WTC11 (cell line): ENCODE results near the gene LRRFIP2.

Experiments used
- GTF2I ChIP-seq: fragments of 250-450 bp; sonication (Bioruptor Pico); conservative IDR thresholded peaks from 2 replicates; pipeline ENCODE4 v1.4.0; 2021; ENCODE audit warnings: mild to moderate bottlenecking
- NR2C2 ChIP-seq: sonication (generic); formaldehyde crosslinking; IDR thresholded peaks from 2 replicates; pipeline ENCODE4 v1.8.0; 2022; ENCODE audit warnings: mild to moderate bottlenecking, missing genetic modification reagents
- TCF7 ChIP-seq: sonication (generic); formaldehyde crosslinking; IDR thresholded peaks from 2 replicates; pipeline ENCODE4 v1.8.0; 2022; ENCODE audit warnings: mild to moderate bottlenecking, low read depth, missing genetic modification reagents, moderate library complexity
- TF ChIP-seq, protein P1 (sequence below): sonication (generic); formaldehyde crosslinking; IDR thresholded peaks from 2 replicates; pipeline ENCODE4 v1.8.1; 2022; ENCODE audit warnings: mild to moderate bottlenecking, missing genetic modification reagents, moderate library complexity, borderline replicate concordance
- TF ChIP-seq, protein P2 (sequence below): fragments of 200-600 bp; IDR thresholded peaks from 2 replicates; pipeline ENCODE4 v1.8.0; 2022; ENCODE audit warnings: antibody characterized with exemption
- TF ChIP-seq, protein P3 (sequence below): sonication (generic); formaldehyde crosslinking; IDR thresholded peaks from 2 replicates; pipeline ENCODE4 v1.8.0; 2022; ENCODE audit warnings: mild to moderate bottlenecking, missing genetic modification reagents
- TF ChIP-seq, protein P4 (sequence below): sonication (generic); formaldehyde crosslinking; IDR thresholded peaks from 2 replicates; pipeline ENCODE4 v1.8.1; 2023; ENCODE audit warnings: mild to moderate bottlenecking, missing genetic modification reagents, borderline replicate concordance

DNA sequence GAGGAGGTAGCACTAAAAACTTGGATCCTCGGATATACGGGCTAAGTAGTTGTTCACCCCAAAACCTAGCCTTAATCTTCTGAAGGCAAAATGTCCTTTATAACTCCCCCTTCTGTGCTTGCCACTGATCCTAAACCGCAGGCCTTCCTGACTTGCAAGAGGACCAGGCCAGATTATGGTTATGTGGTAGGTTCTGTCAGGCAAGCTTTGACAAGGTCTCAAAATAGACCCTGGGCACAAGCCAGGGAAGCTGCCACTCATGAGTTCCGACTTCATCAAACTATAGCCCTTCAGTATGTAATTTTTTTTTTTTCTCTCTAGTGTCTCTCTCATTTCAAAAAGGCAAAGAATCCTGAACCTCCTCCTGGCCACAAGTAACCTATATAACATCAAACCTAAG, 3.2 kb downstream of the LRRFIP2 start:
- TF ChIP-seq, protein P1, sequence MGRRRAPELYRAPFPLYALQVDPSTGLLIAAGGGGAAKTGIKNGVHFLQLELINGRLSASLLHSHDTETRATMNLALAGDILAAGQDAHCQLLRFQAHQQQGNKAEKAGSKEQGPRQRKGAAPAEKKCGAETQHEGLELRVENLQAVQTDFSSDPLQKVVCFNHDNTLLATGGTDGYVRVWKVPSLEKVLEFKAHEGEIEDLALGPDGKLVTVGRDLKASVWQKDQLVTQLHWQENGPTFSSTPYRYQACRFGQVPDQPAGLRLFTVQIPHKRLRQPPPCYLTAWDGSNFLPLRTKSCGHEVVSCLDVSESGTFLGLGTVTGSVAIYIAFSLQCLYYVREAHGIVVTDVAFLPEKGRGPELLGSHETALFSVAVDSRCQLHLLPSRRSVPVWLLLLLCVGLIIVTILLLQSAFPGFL (CRISPR knock-in tag), result no peak
- TF ChIP-seq, protein P2, sequence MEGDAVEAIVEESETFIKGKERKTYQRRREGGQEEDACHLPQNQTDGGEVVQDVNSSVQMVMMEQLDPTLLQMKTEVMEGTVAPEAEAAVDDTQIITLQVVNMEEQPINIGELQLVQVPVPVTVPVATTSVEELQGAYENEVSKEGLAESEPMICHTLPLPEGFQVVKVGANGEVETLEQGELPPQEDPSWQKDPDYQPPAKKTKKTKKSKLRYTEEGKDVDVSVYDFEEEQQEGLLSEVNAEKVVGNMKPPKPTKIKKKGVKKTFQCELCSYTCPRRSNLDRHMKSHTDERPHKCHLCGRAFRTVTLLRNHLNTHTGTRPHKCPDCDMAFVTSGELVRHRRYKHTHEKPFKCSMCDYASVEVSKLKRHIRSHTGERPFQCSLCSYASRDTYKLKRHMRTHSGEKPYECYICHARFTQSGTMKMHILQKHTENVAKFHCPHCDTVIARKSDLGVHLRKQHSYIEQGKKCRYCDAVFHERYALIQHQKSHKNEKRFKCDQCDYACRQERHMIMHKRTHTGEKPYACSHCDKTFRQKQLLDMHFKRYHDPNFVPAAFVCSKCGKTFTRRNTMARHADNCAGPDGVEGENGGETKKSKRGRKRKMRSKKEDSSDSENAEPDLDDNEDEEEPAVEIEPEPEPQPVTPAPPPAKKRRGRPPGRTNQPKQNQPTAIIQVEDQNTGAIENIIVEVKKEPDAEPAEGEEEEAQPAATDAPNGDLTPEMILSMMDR, result no peak
- TF ChIP-seq, protein P3, sequence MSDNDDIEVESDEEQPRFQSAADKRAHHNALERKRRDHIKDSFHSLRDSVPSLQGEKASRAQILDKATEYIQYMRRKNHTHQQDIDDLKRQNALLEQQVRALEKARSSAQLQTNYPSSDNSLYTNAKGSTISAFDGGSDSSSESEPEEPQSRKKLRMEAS (CRISPR knock-in tag), result no peak
- TF ChIP-seq GTF2I (CRISPR knock-in tag) (no peak), NR2C2 (no peak), TCF7 (CRISPR knock-in tag) (no peak)
- TF ChIP-seq, protein P4, sequence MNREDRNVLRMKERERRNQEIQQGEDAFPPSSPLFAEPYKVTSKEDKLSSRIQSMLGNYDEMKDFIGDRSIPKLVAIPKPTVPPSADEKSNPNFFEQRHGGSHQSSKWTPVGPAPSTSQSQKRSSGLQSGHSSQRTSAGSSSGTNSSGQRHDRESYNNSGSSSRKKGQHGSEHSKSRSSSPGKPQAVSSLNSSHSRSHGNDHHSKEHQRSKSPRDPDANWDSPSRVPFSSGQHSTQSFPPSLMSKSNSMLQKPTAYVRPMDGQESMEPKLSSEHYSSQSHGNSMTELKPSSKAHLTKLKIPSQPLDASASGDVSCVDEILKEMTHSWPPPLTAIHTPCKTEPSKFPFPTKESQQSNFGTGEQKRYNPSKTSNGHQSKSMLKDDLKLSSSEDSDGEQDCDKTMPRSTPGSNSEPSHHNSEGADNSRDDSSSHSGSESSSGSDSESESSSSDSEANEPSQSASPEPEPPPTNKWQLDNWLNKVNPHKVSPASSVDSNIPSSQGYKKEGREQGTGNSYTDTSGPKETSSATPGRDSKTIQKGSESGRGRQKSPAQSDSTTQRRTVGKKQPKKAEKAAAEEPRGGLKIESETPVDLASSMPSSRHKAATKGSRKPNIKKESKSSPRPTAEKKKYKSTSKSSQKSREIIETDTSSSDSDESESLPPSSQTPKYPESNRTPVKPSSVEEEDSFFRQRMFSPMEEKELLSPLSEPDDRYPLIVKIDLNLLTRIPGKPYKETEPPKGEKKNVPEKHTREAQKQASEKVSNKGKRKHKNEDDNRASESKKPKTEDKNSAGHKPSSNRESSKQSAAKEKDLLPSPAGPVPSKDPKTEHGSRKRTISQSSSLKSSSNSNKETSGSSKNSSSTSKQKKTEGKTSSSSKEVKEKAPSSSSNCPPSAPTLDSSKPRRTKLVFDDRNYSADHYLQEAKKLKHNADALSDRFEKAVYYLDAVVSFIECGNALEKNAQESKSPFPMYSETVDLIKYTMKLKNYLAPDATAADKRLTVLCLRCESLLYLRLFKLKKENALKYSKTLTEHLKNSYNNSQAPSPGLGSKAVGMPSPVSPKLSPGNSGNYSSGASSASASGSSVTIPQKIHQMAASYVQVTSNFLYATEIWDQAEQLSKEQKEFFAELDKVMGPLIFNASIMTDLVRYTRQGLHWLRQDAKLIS, result no peak
